HG02938 (cell line): ENCODE measurements around the gene ANKIB1.
"Not testable (repeated sequence)": the region's sequence is repeated elsewhere in the genome, so short reads cannot be mapped to it uniquely, and the experiment has no call there.

Experiments
- ATAC-seq: cut with Tn5 transposase; IDR thresholded peaks from one replicate; pipeline ENCODE4 v1.9.1; 2021; ENCODE audit warnings: mild to moderate bottlenecking, moderate library complexity; ENCODE audit not compliant: unreplicated experiment

ANKIB1 gene

GRCh38 chr7:92245487-92246359 lies at the start of gene ANKIB1, which contains the start of gene KRIT1:
TSS of gene ANKIB1 (plus strand) at chr7:92245974. CDS start at chr7:92294979, 49,005 bp downstream.
TSS of gene KRIT1 (minus strand) at chr7:92245914. CDS start at chr7:92242135, 3,779 bp downstream.
- peak; percentile 74 for ATAC-seq

- no peak for ATAC-seq
Measured at GRCh38 chr7:92200791-92201190, 45.0 kb upstream of the ANKIB1 start.

GRCh38 chr7:92205987-92206386 lies 39.8 kb upstream of the ANKIB1 start:
- no peak for ATAC-seq

DNA sequence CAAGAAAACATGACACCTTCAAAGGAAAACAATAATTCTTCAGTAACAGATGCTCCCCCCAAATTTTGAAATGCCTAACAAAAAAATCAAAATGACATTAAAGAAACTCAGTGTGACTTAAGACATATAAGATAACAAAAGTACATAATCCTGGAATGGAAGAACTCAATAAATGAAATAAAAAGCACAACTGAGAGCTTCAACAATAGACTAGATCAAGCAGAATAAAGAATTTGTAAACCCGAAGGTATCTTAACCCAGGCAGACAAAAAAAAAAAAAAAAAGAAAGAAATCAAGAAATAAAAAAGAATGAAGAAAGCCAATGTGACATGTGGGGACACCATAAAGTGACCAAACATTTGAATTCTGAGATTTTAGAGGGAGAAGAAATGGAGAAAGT lies 39.1 kb upstream of the ANKIB1 start:
- no peak for ATAC-seq

DNA sequence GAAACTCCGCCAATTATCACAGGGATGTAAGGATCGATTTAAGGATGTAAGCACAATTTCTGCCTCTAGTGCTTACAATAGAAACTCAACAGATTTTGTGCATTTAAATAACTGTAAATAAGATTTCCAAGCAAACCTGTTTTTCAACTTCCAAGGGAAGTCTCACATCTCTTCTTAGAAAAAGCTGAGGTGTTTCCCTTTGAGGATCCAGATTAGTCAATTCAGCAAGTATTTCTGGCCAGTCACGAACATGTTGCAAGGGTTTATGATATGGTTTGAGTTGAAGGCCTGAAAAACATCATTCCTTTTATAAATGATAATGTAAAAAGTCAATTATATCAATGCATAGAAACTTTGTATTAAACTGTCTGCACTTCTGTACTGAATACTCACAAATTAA lies 24.0 kb upstream of the ANKIB1 start:
- ATAC-seq, result no peak

GRCh38 chr7:92226981-92227380 lies 18.8 kb upstream of the ANKIB1 start:
- no peak for ATAC-seq

DNA sequence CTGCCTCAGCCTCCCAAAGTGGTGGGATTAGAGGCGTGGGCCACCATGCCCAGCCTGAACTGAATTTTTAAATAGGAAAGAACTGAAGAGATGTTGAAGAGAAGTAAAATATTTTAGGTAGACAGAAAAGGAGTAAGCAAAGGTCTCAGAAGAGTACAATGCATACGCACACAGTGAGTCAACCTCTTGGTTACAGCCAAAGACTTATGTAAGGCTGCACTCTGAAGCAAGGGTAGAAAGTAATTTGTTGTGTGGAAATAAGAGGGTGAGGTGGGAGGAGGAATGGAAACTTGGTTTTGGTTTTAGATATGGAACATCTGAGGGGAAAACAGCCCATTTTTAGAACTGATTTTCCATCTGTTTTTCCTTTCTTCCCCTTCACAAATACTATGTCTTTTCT lies 17.7 kb upstream of the ANKIB1 start:
- ATAC-seq, result no peak

GRCh38 chr7:92228742-92229141 lies 17.0 kb upstream of the ANKIB1 start:
- no peak for ATAC-seq

- ATAC-seq, result no peak
Measured at GRCh38 chr7:92230547-92230946, 15.2 kb upstream of the ANKIB1 start.

GRCh38 chr7:92242972-92243371 lies 2.8 kb upstream of the ANKIB1 start:
- ATAC-seq, result no peak

DNA sequence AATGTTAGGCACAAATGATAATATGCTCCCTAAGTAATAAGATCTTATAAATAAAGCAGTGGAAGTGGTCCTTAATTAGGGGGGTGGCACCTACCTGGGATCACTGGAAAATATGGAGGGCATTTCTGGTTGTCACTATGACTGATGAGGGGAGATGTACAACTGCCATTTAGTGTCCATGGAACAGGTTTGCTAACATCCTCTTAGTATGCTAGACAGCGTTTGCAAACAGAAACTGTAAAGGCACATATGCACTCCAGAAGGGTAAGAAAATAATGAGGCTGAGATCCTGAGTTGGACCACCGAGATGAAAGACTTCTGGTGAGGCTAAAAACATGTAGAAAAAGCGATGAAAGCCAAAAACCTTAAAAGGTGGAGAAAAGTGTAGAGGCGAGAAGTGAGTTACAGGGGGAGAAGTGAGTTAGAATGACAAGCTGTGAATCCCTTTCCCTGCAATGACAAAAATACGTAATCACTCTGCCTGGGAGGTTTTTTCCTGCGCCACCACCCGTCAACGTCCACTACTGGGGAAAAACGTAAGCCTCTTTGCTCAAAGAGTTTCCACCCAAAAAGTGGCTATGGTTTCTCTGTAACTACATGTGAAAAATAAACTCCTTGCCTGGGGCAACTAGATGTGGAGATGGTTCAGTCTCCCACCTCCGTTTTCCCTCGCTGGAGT lies 827 bp upstream of the ANKIB1 start:
- ATAC-seq, result peak; percentile 4

DNA sequence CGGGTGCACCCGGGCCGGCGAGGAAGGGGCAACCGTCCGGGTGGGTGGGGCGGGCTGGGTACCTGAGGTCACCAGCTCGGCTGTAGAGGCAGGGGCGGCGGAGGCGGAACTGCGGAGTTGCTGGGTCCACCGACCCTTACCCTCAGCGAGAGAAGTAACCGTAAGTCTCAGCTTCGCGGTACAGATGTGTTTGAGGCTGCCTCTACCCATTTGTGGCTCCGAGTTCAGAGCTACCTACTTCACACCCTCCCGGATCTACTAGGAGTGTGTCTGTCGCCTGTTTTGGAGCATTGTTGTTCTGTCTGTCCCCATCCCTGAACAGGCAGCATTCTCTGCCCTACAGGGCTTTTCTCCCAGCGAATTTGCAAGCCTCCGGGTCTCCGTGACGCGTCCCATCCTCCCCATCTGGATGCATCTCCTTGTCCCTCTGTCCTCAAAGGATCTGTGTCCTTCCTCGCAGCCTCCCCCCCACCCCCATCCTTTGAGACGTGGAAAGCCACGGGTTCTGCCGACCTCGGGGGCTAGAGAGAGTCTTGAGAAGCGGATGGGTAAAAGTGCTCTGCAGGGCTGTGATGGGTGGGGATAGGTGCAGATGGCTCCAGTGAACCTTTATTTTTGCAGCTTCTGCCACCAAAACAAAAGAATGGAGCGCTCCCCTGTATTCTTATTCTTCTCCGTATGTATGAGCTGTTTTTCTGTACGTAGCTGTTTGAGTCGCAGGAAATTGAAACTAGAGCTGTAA lies 757 bp downstream of the ANKIB1 start:
- peak; percentile 33 for ATAC-seq

- no peak for ATAC-seq
Measured at GRCh38 chr7:92250603-92251002, 4.8 kb downstream of the ANKIB1 start.

DNA sequence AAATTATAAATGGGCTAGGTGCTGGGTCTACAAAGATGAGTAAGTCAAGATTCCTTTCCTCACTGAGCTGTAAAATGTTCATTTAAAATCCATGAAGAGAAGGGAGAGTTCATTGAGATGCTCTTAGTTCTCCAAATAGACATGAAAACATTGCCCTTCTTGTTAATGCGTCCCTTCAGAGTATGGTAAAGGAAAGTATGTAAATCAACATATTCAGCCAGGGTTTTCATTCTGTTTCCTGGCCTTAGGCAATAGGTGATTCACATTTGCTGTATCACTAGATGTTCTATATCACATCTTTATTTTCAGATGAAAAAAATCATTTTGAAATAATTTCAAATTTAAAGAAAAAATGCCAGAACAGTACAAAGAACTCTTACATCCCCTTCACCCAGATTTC lies 5.4 kb downstream of the ANKIB1 start:
- ATAC-seq, result no peak

DNA sequence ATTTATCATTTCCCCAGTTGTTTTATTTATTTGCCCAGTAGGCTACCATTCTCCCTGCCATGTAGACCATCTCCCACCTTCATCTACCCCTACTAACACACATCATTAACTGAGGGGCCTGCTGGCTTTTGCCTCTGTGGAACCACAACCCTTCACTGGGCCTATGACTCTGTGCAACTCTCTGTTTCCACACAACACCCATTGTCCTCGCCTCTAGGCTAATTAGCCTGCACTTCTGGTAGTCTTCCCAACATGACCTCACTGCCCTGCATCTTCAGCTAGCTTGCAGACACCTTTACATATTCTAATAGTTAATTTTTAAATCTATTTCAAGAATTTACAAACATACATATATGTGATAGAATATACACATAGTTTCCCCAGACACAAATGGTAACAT lies 7.5 kb downstream of the ANKIB1 start:
- ATAC-seq, result no peak

GRCh38 chr7:92254800-92255199 lies 9.0 kb downstream of the ANKIB1 start:
- ATAC-seq, result not testable (repeated sequence)

GRCh38 chr7:92255308-92255707 lies 9.5 kb downstream of the ANKIB1 start:
- no peak for ATAC-seq

DNA sequence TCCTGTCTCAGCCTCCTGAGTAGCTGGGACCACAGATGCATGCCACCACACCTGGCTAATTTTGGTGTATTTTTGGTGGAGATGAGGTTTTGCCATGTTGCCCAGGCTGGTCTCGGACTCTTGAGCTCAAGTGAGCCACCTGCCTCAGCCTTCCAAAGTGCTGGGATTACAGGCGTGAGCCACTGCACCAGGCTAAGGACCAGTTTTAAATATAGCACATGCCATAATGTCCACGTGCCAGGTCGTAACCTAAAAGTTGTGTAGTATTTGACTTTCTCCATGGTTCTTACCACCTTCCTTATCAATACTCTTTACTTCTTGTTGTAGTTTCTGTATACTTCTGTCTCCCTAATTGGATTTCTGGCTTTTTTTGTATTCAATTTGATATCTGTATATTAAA lies 13.3 kb downstream of the ANKIB1 start:
- no peak for ATAC-seq

DNA sequence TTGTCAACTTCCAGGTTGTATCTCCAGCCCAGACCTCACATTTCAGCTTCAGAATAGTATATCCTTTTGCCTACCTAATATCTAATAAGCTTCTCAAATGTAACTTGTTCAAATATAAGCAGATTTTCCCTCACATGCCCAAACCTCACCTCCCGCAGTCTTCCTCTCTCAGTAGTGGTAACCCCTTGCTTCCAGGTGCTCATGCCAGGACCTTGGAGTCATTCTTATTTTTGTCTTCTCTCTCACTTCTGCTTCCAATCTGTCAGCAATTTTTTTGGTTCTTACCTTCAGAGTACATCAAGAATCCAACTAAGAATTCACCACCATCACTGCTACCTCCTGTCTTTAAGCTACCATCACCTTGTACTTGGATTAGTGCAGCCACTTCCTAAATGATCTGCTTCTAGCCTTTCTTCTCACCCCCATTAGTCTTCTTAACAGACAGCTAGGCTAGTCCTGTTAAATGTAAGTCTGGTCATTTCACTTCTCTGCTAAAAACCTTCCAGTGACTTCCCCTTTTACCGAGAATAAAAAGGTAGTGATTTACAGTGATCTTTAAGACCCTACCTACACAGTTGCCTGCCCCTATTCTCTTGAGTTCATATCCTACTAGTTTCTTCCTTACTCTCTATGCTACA lies 14.0 kb downstream of the ANKIB1 start:
- ATAC-seq, result no peak

DNA sequence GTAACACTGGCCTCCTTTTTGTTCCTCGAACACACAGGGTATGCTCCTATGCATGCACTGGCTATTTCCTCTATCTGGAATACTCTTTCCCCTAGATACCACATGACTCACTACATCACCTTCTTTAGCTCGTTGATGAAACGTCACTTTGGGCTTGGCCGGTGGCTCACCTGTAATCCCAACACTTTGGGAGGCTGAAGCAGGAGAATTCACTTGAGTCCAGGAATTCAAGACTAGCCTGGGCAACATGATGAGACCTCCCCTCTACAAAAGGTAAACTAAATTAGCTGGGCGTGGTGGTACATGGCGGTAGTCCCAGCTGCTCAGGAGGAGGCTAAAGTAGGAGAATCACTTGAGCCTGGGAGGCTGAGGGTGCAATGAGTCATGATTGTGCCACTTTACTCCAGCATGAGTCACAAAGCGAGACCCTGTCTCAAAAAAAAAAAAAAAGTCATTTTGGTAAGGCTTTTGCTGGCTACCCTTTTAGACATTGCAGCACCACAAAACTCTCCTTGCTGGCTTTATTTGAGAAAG lies 14.5 kb downstream of the ANKIB1 start:
- ATAC-seq, result no peak
